IPS-18c (cell line): ENCODE measurements around the gene MMAB.

ENCODE experiments used
- H3K4me3 ChIP-seq: 2 replicates; pipeline ENCODE4 v1.7.0; 2013; ENCODE audit warnings: low read depth, mild to moderate bottlenecking, low read length, moderate library complexity; ENCODE audit not compliant: insufficient read depth
- H3K9me3 ChIP-seq: one replicate; pipeline ENCODE4 v1.6.1; 2013; ENCODE audit warnings: mild to moderate bottlenecking, low read length, moderate library complexity; ENCODE audit not compliant: control insufficient read depth, insufficient read depth

MMAB gene

GRCh38 chr12:109575683-109576082 is 2.4 kb upstream of the MMAB start:
- Histone ChIP-seq H3K4me3 (no peak overlapping the region), H3K9me3 (no peaks in the 10 kb centered on the region)

GRCh38 chr12:109573914-109574244 is 575 bp upstream of the MMAB start:
- no peaks in the 10 kb centered on the region for H3K9me3 ChIP-seq
- peak overlapping the region; percentile 77 for H3K4me3 ChIP-seq

- Histone ChIP-seq H3K9me3 (no peaks in the 10 kb centered on the region), H3K4me3 (peak overlapping the region; percentile 68; the same call in 1 of the 2 replicates)
These were observed 828 bp downstream of the MMAB start for GRCh38 chr12:109572506-109572845.

- Histone ChIP-seq H3K9me3 (no peaks in the 10 kb centered on the region), H3K4me3 (no peak overlapping the region)
These were observed 1.4 kb downstream of the MMAB start for GRCh38 chr12:109571773-109572505.

- no peak overlapping the region for H3K4me3 ChIP-seq
- H3K9me3 ChIP-seq, result no peaks in the 10 kb centered on the region
These were observed 4.8 kb downstream of the MMAB start for GRCh38 chr12:109568486-109568885.

- Histone ChIP-seq H3K4me3 (no peak overlapping the region), H3K9me3 (no peaks in the 10 kb centered on the region)
These were observed 5.3 kb downstream of the MMAB start for GRCh38 chr12:109567967-109568366.

GRCh38 chr12:109567296-109567695 is 6.0 kb downstream of the MMAB start:
- no peak overlapping the region for H3K4me3 ChIP-seq
- H3K9me3 ChIP-seq, result no peaks in the 10 kb centered on the region

- no peak overlapping the region for H3K4me3 ChIP-seq
- H3K9me3 ChIP-seq, result no peaks in the 10 kb centered on the region
These were observed 6.9 kb downstream of the MMAB start for GRCh38 chr12:109566424-109566823.

- H3K4me3 ChIP-seq, result no peak overlapping the region
These were observed 9.7 kb downstream of the MMAB start for GRCh38 chr12:109563291-109564284.

GRCh38 chr12:109562871-109563270 is 10.4 kb downstream of the MMAB start:
- no peak overlapping the region for H3K4me3 ChIP-seq
- H3K9me3 ChIP-seq, result no peaks in the 10 kb centered on the region

More at GRCh38 chr12:109563291-109564284, 9.7 kb downstream of the MMAB start:
- H3K9me3 ChIP-seq, result no peaks in the 10 kb centered on the region

GRCh38 chr12:109561711-109562030 is 11.6 kb downstream of the MMAB start:
- Histone ChIP-seq H3K4me3 (no peak overlapping the region), H3K9me3 (no peaks in the 10 kb centered on the region)

- no peak overlapping the region for H3K4me3 ChIP-seq
- H3K9me3 ChIP-seq, result no peaks in the 10 kb centered on the region
These were observed 12.2 kb downstream of the MMAB start for GRCh38 chr12:109560867-109561710.

- H3K4me3 ChIP-seq, result no peak overlapping the region
- H3K9me3 ChIP-seq, result no peaks in the 10 kb centered on the region
These were observed 13.7 kb downstream of the MMAB start for GRCh38 chr12:109559601-109560000.

- H3K4me3 ChIP-seq, result no peak overlapping the region
- no peaks in the 10 kb centered on the region for H3K9me3 ChIP-seq
These were observed 14.2 kb downstream of the MMAB start for GRCh38 chr12:109559200-109559505.

GRCh38 chr12:109558374-109559199 is 14.7 kb downstream of the MMAB start:
- Histone ChIP-seq H3K9me3 (no peaks in the 10 kb centered on the region), H3K4me3 (no peak overlapping the region)

GRCh38 chr12:109557805-109558204 is 15.5 kb downstream of the MMAB start:
- H3K4me3 ChIP-seq, result no peak overlapping the region
- H3K9me3 ChIP-seq, result no peaks in the 10 kb centered on the region

GRCh38 chr12:109557200-109557599 is 16.1 kb downstream of the MMAB start:
- H3K4me3 ChIP-seq, result no peak overlapping the region

More at GRCh38 chr12:109557200-109557599, 16.1 kb downstream of the MMAB start:
- H3K9me3 ChIP-seq, result no peaks in the 10 kb centered on the region
